ACC112 (cell line): ENCODE results near the gene ARMC9.
"Not testable (repeated sequence)": the region's sequence is repeated elsewhere in the genome, so short reads cannot be mapped to it uniquely, and the experiment has no call there.

ENCODE experiments used
- H2AFZ ChIP-seq: fragments of 200-600 bp; sonication (generic); one replicate; pipeline ENCODE4 v1.6.0; 2017; ENCODE audit warnings: antibody characterized with exemption, low read length; ENCODE audit not compliant: unreplicated experiment
- H3K27ac ChIP-seq: fragments of 200-600 bp; sonication (generic); 2 replicates; pipeline ENCODE4 v1.5.1; 2014; ENCODE audit warnings: low read depth, mild to moderate bottlenecking, antibody characterized with exemption, low read length, moderate library complexity
- H3K27me3 ChIP-seq: fragments of 200-600 bp; sonication (generic); 2 replicates; pipeline ENCODE4 v1.6.1; 2014; ENCODE audit warnings: mild to moderate bottlenecking, antibody characterized with exemption, low read length, moderate library complexity, mixed read lengths; ENCODE audit not compliant: insufficient read depth
- H3K36me3 ChIP-seq: fragments of 200-600 bp; sonication (generic); 2 replicates; pipeline ENCODE4 v1.6.1; 2016; ENCODE audit warnings: mild to moderate bottlenecking, antibody characterized with exemption, low read length, moderate library complexity, mixed read lengths; ENCODE audit not compliant: insufficient read depth
- H3K4me1 ChIP-seq: fragments of 200-600 bp; sonication (generic); one replicate; pipeline ENCODE4 v1.6.1; 2016; ENCODE audit warnings: low read length, mixed read lengths; ENCODE audit not compliant: insufficient read depth, unreplicated experiment, control insufficient read depth
- H3K4me3 ChIP-seq: fragments of 200-600 bp; sonication (generic); 2 replicates; pipeline ENCODE4 v1.5.1; 2014; ENCODE audit warnings: mild to moderate bottlenecking, low read depth, low read length
- H3K79me2 ChIP-seq: fragments of 200-600 bp; sonication (generic); one replicate; pipeline ENCODE4 v1.6.0; 2016; ENCODE audit warnings: low read length; ENCODE audit not compliant: control insufficient read depth, unreplicated experiment, insufficient read depth

ARMC9 gene

DNA sequence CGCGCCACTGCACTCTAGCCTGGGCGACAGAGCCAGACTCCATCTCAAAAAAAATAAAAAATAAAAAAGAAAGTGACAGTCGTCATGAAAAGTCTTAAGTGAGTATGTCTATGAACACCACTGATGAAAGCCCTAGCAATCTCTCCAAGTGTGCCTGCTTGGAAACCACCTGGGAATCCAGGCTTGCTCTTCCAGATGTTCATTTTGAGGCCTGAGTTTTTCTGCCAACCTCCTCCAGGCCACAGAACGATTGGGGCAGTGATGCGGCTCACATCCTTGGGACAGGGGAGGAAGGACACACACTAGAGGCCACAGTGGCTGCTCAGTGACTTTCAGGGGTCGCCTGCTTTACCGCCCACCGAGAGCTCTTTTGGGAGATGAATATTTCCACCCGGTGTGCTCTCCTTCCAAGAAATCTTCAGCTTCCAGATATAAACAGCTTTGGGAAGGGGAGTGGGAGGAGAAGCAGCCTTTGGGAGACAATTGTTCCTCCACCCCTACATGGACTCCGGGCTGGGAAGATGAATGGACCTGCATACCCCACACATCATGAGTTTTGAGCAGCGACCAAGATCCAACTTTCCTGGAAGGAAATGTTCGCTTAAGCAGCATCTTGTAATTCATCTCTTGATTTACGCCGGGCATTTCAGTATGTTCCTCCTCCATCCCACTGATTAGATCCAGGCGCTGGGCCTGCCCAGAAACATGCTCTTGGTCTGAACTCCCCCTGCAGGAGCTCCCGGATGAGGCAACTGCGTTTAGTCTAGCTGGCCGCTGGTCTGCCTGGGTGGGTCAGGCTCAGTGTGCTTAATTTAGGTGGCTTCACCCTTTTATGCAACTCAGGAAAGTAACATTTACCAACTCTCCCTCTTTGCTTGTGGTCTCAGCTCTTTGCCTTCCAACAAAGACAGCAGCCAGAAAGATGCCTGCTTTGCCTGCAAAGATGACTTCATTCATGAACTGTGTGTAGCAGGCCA lies 6.2 kb upstream of the ARMC9 start:
- peak overlapping the region; percentile 32 for H2AFZ ChIP-seq
- H3K27ac ChIP-seq, result no peak overlapping the region
- no peak overlapping the region for H3K4me3 ChIP-seq
- no peaks in the 10 kb centered on the region for H3K36me3 ChIP-seq
- no peaks in the 10 kb centered on the region for H3K27me3 ChIP-seq
- H3K79me2 ChIP-seq, result no peaks in the 10 kb centered on the region
- H3K4me1 ChIP-seq, result peaks cover 26% of the 10 kb centered on the region

DNA sequence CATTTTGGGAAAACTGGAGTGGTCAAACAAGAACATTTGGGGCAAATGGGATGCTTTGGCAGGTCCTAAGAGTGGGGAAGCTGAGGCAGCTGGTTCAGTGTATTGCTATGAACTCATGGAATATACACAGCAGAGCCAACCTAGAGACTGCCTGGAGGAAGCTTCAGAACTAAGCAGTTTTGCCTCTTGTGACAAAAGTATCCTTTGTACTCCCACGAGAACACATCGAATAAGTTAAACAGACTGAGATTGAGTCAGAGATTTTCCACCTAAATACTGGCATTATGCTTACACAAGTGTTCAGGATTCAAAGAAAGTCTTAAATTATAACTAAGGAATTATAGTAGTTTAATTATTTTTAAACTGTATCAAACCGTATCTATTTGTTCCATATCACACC lies 5.2 kb upstream of the ARMC9 start:
- Histone ChIP-seq H3K4me3 (no peak overlapping the region), H3K79me2 (no peaks in the 10 kb centered on the region), H2AFZ (no peak overlapping the region), H3K27me3 (no peaks in the 10 kb centered on the region), H3K4me1 (peaks cover 21% of the 10 kb centered on the region), H3K36me3 (no peaks in the 10 kb centered on the region), H3K27ac (no peak overlapping the region)

DNA sequence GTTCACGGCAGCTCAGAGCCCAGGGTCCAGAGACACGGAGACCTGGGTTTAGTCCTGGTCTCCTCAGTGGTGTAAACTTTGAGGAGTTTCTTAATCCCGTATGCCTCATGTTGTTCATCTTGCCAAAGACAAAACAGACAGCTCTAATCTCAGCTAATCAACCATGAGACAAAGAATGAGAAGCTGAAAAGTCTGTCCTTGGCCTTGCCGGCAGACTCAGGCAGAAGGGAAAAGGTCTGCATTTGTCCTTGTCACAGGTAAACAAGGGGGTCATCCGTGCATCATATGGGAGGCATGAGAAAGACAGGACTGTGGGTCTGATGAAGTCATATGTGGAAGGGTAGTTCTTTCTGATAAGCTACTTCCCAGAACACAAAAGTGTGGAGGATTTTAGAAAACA lies 1.8 kb upstream of the ARMC9 start:
- Histone ChIP-seq H3K4me1 (peaks cover 23% of the 10 kb centered on the region), H3K27ac (no peak overlapping the region), H3K36me3 (no peaks in the 10 kb centered on the region), H2AFZ (no peak overlapping the region), H3K27me3 (no peaks in the 10 kb centered on the region), H3K4me3 (no peak overlapping the region), H3K79me2 (peaks cover 15% of the 10 kb centered on the region)

DNA sequence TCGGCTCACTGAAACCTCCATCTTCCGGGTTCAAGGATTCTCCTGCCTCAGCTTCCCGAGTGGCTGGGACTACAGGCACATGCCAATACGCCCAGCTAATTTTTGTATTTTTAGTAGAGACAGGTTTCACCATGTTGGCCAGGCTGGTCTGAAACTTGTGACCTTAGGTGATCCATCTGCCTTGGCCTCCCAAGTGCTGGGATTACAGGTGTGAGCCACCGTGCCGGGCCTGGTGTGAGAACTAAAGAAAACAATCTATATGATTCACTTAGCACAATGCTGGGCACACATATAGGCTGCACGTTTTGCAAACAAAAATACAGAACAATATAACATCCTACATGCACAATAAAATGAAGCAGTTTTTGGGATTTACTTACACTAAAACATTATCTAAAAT lies 1.2 kb upstream of the ARMC9 start:
- Histone ChIP-seq H3K79me2 (peaks cover 16% of the 10 kb centered on the region), H3K4me1 (peaks cover 18% of the 10 kb centered on the region)
- not testable (repeated sequence) for H2AFZ ChIP-seq, H3K27ac ChIP-seq, H3K36me3 ChIP-seq, H3K4me3 ChIP-seq, H3K27me3 ChIP-seq

DNA sequence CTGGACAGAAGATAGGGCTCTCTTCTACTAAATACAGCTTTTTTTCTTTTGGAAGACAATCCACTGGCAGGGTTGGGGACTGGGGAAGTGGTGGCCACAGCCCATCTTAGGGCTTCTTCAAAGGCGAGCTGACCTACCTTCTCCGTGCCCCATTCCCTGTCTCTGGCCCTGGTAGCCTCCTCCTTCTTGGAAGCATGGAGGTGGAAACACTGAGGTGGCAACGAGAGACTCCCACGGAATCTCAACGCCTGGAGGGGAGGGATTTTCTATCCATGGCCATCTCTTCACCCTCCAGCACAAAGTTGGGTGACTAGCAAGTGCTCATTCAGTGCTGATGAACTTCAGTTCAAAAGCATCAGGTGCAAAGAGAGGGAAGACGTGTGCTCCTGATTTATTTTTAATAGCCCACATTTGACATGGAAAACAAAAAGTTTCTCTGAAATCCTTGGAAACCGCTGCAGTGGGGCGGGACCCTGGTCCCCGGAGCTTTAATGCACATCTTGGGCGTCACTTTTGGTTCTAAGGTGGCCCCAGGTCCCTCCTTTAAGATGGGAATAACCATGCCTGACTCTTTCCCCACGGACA lies 633 bp upstream of the ARMC9 start:
- peak overlapping the region; percentile 44 for H2AFZ ChIP-seq
- no peak overlapping the region for H3K27ac ChIP-seq
- H3K4me1 ChIP-seq, result peaks cover 17% of the 10 kb centered on the region
- peak overlapping the region; percentile 95 for H3K4me3 ChIP-seq
- no peaks in the 10 kb centered on the region for H3K27me3 ChIP-seq
- H3K79me2 ChIP-seq, result peaks cover 16% of the 10 kb centered on the region
- no peaks in the 10 kb centered on the region for H3K36me3 ChIP-seq

DNA sequence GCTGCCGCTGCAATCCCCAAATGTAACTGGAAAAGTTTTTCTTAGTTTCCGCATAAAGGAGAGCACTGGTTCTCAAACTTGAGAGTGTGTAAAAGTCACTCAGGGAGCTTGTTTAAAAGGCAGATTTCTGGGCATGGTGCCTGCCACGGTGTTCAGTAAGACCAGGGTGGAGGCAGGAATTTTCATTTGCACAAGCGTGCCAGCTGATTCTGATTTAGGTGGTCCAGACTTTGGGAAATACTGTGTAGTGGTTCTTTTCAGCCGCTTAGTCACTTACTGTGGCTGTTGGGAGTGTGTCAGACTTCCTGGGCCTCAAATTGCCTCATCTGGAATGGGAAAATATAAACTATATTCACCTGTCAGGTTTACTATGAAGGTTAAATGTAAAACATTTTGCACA lies 788 bp downstream of the ARMC9 start:
- Histone ChIP-seq H3K4me3 (peak overlapping the region; percentile 95), H3K27ac (peak overlapping the region; percentile 11; the same call in 1 of the 2 replicates), H2AFZ (peak overlapping the region; percentile 44), H3K79me2 (peaks cover 16% of the 10 kb centered on the region), H3K4me1 (peaks cover 17% of the 10 kb centered on the region), H3K36me3 (no peaks in the 10 kb centered on the region), H3K27me3 (no peaks in the 10 kb centered on the region)

DNA sequence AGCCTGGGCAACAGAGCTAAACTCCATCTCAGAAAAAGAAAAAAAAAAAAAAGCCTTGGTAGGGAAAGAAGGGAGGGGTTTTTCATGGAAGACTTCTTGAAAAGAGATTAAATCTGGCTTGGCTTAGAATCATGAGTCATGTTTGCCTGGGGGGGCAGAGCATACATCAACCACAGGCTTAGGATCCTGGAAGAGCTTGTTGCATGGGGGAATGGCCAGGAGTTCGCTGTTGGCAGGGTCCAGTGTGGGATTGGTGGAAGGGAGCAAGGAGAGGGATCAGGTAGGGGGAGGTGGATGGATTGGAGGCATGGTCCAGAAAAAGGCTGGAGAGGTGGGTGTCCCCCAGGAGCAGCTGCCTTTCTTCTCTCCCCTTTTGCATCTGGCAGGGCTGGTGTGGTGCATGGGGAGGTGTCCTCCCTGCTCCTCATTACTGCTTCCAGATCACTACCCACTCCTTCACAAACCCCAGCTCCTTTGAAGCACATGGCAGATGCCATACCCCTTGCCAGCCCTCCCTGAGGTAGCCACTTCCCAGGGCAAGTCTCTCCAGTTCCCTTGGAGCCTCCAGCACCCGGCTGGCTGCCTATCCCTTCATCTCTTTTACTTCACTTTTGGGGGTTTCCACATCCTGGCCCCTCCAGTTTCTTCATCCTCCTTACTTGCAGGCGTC lies 2.5 kb downstream of the ARMC9 start:
- Histone ChIP-seq H3K27ac (no peak overlapping the region), H3K4me3 (no peak overlapping the region)

DNA sequence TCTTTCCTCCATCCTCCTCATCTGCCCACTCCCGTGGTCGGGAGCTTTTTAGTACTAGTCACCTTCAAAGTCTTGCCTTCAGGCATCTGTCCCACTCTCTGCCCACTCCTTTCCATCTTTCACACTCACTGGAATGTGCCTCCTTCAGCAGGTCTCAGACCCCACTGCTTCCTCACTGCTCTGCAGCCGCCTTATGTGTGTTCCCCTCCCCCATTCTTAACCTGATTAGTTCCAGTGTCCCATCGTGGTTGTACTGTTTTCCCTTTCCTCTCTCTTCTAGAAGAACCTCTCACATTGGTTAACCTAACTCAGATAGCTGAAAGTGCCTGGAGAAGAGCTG lies 3.0 kb downstream of the ARMC9 start:
- H3K27ac ChIP-seq, result no peak overlapping the region
- no peaks in the 10 kb centered on the region for H3K36me3 ChIP-seq
- H3K4me3 ChIP-seq, result no peak overlapping the region
- H3K4me1 ChIP-seq, result peaks cover 17% of the 10 kb centered on the region
- H2AFZ ChIP-seq, result no peak overlapping the region
- H3K27me3 ChIP-seq, result no peaks in the 10 kb centered on the region
- peaks cover 22% of the 10 kb centered on the region for H3K79me2 ChIP-seq

More for the DNA sequence above, 2.5 kb downstream of the ARMC9 start:
- H3K27me3 ChIP-seq, result no peaks in the 10 kb centered on the region
- no peaks in the 10 kb centered on the region for H3K36me3 ChIP-seq
- peaks cover 17% of the 10 kb centered on the region for H3K4me1 ChIP-seq
- H3K79me2 ChIP-seq, result peaks cover 22% of the 10 kb centered on the region
- H2AFZ ChIP-seq, result no peak overlapping the region

DNA sequence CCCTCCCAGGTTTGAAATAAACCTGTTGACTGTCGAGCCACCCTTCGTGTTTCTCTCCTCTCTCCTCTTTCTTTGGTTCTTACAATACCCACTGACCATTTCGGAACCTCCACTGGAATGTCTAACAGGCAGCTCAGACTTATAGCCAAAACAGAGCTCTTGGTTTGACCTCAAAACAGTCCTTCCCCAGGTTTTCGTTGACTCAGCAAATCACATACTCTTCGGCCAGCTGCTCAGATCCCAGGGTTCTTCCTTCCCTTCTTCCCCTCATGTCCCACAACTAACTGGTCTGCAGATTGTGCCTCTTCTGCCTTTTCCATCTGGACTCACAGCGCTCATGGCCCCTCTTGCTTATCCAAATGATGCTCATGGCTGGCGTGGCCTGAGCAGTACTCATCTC lies 4.7 kb downstream of the ARMC9 start:
- H2AFZ ChIP-seq, result no peak overlapping the region

DNA sequence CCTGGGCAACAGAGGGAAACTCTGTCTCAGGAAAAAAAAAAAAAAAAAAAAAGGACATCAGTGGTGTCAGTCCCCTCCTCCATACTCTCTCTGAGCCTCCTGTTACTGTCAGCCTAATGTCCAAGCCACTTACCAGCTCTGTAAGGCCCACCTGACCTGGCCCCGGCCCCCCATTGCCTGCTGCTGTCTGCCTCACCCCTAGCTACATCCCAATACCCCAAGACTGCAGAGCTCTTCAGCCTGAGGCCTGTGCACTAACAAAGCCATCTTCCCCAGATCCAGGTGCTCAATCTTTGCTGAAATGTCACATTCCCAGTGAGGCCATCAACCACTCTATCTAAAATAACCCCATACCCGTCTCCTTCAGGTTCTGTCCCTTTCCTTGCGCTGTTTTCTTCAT lies 5.7 kb downstream of the ARMC9 start:
- H3K27ac ChIP-seq, result no peak overlapping the region
- H3K27me3 ChIP-seq, result no peaks in the 10 kb centered on the region
- no peaks in the 10 kb centered on the region for H3K36me3 ChIP-seq
- peaks cover 17% of the 10 kb centered on the region for H3K4me1 ChIP-seq
- H2AFZ ChIP-seq, result no peak overlapping the region
- peaks cover 22% of the 10 kb centered on the region for H3K79me2 ChIP-seq
- H3K4me3 ChIP-seq, result no peak overlapping the region

More for the DNA sequence above, 4.7 kb downstream of the ARMC9 start:
- H3K4me3 ChIP-seq, result no peak overlapping the region
- no peaks in the 10 kb centered on the region for H3K27me3 ChIP-seq
- peaks cover 17% of the 10 kb centered on the region for H3K4me1 ChIP-seq
- peaks cover 22% of the 10 kb centered on the region for H3K79me2 ChIP-seq
- no peak overlapping the region for H3K27ac ChIP-seq
- no peaks in the 10 kb centered on the region for H3K36me3 ChIP-seq
